Measurements from ENCODE around the gene HTN3.
"Not testable (repeated sequence)": the region's sequence is repeated elsewhere in the genome, so short reads cannot be mapped to it uniquely, and the experiment has no call there.

HTN3 gene

DNA sequence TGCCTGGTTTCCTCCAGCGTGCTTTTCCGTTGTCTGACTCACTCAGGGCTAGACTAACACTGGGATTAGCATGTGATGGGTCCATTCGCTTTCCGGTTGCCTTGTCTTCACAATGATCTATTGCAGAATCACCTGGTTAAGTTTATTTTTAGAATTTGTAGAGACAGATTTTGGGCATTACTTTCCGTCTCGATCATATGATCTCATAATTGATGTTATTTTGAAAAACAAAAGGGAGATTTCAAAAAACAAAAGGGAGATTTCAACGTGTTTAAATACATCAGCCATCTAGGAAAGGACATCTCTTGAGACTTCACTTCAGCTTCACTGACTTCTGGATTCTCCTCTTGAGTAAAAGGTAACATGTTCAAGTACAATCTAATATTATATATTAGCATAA is at the start of gene HTN3:
HTN3 (plus strand) TSS at position 301 of the 400 bp plus-strand sequence. CDS start 2,282 bp downstream, outside the sequence.
- DNase-seq (ENCODE audit: low read depth) = not testable (repeated sequence)

DNA sequence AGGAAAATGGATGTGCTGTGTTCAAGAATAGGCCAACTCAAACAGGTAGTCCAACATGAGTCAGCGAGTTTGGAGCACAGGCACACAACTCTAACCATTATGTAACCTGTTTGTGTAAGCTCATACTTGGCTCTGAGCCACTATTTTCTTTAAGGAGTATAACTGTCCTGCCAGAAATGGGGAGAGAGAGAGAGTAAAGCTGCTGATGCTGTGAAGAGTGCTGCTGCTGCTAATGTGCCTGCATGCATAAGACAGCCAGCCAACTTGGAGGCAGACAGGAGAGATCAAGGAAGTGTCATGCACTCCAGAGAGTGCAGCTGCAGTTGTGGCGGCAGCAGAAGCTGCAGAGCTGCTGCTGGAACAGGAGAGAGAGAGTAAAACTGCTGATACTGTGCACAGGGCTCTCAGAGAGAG is 44.2 kb upstream of the HTN3 start:
- no peak for DNase-seq (ENCODE audit: low read depth)

DNA sequence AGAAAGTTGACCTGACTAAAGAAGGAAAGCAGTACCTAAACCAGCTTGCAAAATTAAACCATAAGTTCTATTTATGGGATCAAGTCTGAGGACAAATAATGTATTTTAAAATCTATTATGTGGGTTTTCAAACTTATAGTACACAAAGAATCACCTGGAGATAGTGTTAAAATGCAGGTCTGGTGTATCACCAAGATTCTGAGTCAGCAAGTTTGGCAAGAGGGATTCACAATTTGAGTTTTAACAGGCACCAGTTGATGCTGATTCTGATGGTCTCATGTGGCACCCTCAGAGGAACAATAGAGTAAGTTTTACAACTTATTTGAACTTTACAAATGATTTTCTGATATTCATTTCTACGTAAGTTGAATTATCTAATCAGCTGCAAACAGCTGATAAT is 41.6 kb upstream of the HTN3 start:
- no peak for DNase-seq (ENCODE audit: low read depth)

DNA sequence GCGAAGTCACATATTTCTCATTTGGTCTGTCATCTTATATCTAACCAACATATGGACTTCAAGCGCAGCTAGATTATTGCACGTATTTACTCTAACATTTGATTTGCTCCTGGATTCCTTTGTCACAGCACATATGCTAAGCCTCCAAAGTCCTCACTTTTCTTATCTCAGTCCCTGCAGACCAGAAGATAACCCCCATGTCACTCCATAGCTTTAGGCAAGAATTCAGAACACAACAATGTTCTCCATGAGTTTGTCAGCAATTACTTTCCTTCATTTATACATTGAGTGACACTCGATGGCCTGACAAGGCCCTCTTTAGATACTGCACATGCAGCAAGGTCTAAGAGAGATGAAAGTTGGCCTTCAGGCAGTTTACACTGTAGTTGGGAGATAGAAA is 37.2 kb upstream of the HTN3 start:
- DNase-seq (ENCODE audit: low read depth) = no peak

DNA sequence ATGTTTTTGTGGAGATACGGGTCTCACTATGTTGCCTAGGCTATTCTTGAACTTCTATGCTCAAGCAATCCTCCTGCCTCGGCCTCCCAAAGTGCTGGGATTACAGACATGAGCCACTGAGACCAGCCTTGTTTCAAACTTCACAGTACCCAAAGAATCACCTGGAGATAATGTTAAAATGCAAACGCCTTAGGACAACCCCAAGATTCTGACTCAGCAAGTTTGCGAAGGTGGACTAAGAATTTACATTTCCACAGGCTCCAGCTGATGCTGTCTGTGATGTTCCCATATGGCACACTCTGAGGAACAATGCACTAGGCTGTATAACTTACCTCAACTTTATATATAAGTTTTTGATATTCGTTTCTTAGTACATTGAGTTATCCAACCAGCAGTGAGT is 33.5 kb upstream of the HTN3 start:
- DNase-seq (ENCODE audit: low read depth) = no peak

GRCh38 chr4:69995526-69996016 is 32.7 kb upstream of the HTN3 start, which contains the start of gene STATH:
Gene STATH, plus strand, starts transcription at chr4:69995966. Its CDS starts 2,472 bp downstream, at chr4:69998438.
- no peak for DNase-seq (ENCODE audit: low read depth)

- DNase-seq (ENCODE audit: low read depth) = no peak
These were observed 28.8 kb upstream of the HTN3 start for GRCh38 chr4:69999420-69999819.

GRCh38 chr4:70000711-70001110 is 27.5 kb upstream of the HTN3 start:
- no peak for DNase-seq (ENCODE audit: low read depth)

DNA sequence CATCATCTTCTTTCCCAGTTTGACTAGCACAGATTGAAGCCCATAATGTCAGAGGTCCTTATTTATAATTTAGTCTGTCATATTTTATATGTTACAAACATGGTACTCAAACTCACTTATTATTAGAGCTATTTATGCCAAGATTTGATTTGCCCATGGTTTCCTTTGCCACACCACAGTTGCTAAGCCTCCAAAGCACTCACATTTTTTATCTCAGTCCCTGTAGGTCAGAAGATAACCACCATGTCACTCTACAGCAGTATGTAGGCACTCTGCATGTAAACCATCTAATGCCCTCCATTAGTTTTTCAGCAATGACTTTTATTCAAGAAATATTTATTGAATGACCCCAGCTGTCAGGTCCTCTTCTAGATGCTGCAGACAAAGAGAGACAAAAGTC is 25.8 kb upstream of the HTN3 start:
- no peak for DNase-seq (ENCODE audit: low read depth)

- no peak for DNase-seq (ENCODE audit: low read depth)
These were observed 19.5 kb upstream of the HTN3 start for GRCh38 chr4:70008771-70009170.

DNA sequence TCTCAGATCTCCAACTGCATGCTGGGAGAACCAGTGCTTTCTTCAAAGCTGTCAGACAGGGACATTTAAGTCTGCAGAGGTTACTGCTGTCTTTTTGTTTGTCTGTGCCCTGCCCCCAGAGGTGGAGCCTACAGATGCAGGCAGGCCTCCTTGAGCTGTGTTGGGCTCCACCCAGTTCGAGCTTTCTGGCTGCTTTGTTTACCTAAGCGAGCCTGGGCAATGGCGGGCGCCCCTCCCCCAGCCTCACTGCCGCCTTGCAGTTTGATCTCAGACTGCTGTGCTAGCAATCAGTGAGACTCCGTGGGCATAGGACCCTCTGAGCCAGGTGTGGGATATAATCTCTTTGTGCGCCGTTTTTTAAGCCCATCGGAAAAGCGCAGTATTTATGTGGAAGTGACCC is 9.3 kb upstream of the HTN3 start:
- DNase-seq (ENCODE audit: low read depth) = not testable (repeated sequence)

DNA sequence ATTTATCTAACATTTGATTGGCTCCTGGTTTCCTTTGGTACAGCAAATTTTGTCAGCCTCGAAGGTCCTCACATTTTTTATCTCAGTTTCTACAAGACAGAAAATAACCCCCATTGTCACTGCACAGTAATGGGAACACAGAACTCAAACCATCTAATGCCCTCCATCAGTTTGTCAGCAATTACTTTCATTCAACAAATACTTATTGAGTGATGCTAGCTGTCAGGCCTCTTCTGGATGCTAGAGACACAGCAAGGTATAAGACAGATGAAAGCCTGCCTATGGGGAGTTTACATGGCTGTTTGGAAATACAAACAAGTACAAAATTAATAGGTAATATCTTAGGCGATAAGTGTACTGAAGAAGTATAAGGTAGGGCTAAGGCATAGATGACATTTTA is 5.0 kb upstream of the HTN3 start:
- no peak for DNase-seq (ENCODE audit: low read depth)

DNA sequence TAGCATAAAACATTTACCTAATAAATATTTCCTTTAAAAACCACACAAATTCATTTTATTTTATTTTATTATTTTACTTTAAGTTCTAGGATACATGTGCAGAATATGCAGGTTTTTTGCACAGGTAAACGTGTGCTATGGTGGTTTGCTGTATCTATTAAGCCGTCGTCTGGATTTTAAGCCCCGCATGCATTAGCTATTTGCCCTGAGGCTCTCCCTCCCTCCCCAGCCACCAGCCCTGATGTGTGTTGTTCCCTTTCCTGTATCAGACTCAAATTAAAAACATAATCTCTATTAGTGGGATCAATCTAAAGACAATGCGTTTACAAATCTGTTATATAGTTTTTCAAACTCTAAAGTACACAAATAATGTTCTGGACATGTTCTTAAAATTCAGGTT is 1.2 kb upstream of the HTN3 start:
- no peak for DNase-seq (ENCODE audit: low read depth)

DNA sequence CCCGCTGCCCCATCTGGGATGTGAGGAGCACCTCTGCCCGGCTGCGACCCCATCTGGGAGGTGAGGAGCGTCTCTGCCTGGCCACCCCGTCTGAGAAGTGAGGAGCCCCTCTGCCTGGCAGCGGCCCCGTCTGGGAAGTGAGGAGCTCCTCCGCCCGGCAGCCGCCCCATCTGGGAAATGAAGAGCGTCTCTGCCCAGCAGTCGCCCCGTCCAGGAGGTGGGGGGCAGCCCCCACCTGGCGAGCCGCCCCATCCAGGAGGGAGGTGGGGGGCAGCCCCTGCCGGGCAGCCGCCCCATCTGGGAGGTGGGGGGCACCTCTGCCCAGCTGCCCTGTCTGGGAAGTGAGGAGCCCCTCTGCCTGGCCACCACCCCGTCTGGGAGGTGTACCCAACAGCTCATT is 9.3 kb downstream of the HTN3 start:
- not testable (repeated sequence) for DNase-seq (ENCODE audit: low read depth)

DNA sequence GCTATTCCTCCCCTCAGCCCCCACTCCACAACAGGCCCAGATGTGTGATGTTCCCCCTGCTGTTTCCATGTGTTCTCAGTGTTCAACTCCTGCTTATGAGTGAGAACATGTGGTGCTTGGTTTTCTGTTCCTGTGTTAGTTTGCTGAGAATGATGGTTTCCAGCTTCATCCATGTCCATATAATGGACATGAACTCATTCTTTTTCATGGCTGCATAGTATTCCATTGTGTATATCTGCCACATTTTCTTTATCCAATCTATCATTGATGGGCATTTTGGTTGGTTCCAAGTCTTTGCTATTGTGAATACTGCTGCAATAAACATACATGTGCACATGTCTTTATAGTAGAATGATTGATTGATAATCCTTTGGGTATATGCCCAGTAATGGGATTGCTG is 11.7 kb downstream of the HTN3 start:
- not testable (repeated sequence) for DNase-seq (ENCODE audit: low read depth)

DNA sequence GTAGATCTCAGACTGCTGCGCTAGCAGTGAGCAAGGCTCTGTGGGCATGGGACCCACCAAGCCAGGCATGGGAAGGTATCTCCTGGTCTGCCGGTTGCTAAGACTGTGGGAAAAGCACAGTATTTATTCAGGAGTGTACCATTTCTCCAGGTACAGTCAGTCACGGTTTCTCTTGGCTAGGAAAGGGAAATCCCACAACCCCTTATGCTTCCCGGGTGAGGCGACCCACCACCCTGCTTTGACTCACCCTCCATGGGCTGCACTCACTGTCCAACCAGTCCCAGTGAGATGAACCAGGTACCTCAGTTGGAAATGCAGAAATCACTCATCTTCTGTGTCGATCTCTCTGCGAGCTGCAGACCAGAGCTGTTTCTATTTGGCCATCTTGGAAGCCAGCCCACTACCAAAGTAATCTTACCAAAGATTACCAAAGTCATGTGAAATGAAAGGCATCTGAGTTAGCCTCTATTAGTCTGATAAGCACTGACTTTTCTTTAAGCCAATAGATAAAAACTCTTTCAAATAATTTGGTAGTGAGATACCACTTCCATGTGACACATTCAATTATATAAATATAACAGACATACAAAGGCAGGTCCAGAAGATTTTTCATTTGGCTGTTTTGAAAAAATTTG is 13.5 kb downstream of the HTN3 start:
- DNase-seq (ENCODE audit: low read depth) = no peak

GRCh38 chr4:70050138-70050537 is 21.9 kb downstream of the HTN3 start, which contains the start of gene HTN1:
Gene HTN1, plus strand, starts transcription at chr4:70050438. Its CDS starts 2,639 bp downstream, at chr4:70053077.
- DNase-seq (ENCODE audit: low read depth) = not testable (repeated sequence)

DNA sequence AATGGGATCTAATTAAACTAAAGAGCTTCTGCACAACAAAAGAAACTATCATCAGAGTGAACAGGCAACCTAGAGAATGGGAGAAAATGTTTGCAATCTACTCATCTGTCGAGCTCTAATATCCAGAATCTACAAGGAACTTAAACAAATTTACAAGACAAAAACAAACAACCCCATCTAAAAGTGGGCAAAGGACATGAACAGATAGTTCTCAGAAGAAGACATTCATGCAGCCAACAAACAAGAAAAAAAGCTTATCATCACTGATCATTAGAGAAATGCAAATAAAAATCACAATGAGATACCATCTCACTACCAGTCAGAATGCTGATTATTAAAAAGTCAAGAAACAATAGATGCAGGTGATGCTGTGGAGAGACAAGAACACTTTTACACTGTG is 28.3 kb downstream of the HTN3 start:
- DNase-seq (ENCODE audit: low read depth) = not testable (repeated sequence)

- DNase-seq (ENCODE audit: low read depth) = no peak
These were observed 29.4 kb downstream of the HTN3 start for GRCh38 chr4:70057651-70058050.

DNA sequence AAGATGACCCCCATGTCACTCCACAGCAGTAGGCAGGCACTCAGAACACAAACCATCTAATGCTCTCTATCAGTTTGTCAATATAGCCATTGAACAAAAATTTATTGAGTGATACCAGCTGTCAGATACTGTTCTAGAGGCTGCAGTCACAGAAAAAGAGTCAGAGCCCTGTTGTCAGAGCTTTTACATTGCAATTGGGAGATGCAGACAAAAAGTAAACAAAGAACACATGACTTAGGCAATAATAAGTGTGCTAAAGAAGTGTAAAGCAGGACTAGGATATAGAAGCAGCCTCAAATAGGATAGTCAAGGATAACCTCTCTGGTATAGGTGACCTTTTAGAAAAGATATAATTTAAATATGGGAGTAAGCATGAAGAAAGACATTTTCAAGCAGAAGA is 30.9 kb downstream of the HTN3 start:
- no peak for DNase-seq (ENCODE audit: low read depth)

DNA sequence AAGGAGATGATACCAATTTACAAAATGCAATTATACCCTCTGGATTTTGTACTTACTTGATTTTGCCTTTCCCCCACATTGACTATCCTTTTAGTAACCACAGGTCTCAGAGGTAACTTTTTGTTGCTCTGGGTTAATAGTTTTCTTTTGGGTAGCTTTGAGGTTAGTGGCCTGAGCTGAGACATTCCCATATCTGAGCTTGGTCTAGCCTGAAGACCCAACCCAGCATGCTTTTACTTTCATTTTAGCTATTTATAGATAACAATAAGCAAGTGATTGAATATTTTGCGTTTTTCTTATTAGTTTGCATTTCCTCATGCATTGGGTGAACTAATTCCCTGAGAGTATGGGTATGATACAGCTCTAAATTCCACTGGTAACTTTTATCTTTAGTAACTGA is 33.7 kb downstream of the HTN3 start:
- no peak for DNase-seq (ENCODE audit: low read depth)

- no peak for DNase-seq (ENCODE audit: low read depth)
These were observed 51.9 kb downstream of the HTN3 start for GRCh38 chr4:70080205-70080604.

Data from activated T-cell treated with anti-CD3 and anti-CD28 coated beads for 1 hour (primary cell).